ENCODE results near the gene UBAC2.

UBAC2 gene

DNA sequence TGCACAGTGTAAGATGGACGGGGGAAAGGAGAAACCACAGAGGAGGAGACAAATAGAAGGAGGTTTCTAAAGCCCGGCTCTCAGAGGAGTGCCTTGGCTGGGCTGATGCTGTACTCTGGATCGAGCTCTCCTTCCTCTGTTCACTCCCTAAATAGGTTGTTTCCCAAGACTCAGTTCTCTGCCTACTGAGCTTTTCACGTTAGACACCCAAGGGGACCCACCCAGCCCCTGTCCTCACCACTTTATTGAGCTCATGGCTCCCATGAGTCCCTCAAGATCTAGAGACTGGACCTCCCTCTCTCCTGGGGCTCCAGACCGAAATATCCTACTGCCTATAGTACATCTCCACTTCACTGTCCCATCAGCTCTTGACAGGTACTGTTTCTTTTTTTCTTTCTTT lies 144.7 kb downstream of the UBAC2 start:
- no peak for DNase-seq

DNA sequence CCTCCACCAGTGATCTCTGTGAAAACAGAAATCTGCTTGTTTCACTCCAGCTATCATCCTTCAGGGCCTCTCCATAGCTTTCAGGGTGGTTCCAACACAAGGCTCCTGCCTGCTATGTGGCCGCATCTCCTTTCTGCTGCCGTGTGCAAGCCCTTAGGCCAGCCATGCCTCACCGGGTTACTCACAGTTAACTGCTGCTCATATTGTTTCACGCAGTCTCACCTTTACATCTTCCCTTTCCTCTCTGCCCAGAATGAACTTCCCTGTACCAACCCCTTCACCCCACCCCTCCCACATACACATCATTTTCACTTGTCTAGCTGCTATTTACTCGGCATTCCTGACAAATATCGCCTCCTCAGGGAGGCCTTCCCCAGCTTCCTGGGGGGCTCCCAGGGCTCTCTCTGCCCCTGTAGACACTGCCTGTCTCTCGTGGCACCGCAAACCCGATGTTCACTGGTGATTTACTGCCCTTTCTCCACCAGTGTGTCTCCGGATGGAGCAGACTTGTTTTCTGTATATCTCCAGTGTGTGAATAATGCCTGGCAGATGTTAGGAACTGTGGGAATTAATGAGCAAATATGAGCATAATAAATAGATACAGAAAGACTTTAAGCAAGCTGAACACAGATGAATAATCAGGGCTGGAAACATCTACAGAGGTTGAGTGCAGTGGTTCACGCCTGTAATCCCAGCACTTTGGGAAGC lies 145.8 kb downstream of the UBAC2 start:
- DNase-seq = no peak

GRCh38 chr13:99347335-99347878 lies 146.8 kb downstream of the UBAC2 start:
- no peak for DNase-seq

- no peak for DNase-seq
These were observed 147.3 kb downstream of the UBAC2 start for GRCh38 chr13:99347911-99348451.

DNA sequence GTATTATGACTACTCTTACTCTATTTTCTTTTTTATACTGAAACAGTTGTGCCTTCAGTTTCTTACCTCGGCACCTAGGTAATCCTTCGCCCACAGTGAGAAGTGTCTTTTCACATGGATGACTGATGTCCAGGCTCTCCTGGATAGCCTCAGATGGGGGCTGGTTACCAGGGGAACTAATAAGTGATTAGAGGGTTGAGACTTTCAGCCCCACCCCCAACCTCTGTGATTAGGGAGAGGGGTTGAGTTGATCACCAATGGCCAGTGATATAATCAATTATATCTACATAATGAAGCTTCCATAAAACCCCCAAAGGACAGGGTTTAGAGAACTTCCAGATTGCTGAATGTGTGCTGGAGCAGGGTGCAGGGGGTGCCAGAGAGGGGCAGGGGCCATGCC lies 149.5 kb downstream of the UBAC2 start:
- no peak for DNase-seq

- no peak for DNase-seq
These were observed 151.1 kb downstream of the UBAC2 start for GRCh38 chr13:99351772-99352171.

GRCh38 chr13:99352351-99353245 lies 151.9 kb downstream of the UBAC2 start:
- DNase-seq = no peak

- DNase-seq = no peak
These were observed 152.6 kb downstream of the UBAC2 start for GRCh38 chr13:99353246-99353600.

GRCh38 chr13:99353836-99354235 lies 153.2 kb downstream of the UBAC2 start:
- DNase-seq = no peak

DNA sequence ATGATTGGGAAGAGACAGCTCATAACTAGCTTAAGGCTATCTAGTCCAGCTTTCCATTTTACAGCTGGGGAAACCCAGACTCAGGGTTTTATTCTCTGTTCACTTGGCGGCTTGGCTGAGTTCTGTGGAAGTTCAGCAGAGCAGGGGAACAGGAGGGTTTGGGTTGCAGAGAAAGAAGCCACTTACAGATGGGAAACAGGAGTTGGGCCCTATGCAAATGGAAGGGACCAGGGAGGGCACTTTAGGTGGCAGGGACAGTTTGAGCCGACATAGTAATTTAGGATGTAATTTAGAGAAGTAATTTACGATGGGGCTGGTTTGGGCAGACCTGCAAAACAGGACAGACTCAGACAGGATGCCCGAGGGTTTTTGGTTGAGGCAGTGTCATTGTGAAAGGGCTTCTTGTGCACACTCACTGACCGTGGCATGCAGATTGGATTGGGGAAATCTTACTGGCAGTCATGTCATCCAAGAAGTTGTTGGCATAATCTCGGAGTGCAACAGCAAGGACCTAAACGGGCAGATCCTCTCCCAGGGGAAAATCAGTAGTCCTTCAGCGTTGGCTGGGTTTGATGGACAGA lies 153.8 kb downstream of the UBAC2 start:
- DNase-seq = no peak

DNA sequence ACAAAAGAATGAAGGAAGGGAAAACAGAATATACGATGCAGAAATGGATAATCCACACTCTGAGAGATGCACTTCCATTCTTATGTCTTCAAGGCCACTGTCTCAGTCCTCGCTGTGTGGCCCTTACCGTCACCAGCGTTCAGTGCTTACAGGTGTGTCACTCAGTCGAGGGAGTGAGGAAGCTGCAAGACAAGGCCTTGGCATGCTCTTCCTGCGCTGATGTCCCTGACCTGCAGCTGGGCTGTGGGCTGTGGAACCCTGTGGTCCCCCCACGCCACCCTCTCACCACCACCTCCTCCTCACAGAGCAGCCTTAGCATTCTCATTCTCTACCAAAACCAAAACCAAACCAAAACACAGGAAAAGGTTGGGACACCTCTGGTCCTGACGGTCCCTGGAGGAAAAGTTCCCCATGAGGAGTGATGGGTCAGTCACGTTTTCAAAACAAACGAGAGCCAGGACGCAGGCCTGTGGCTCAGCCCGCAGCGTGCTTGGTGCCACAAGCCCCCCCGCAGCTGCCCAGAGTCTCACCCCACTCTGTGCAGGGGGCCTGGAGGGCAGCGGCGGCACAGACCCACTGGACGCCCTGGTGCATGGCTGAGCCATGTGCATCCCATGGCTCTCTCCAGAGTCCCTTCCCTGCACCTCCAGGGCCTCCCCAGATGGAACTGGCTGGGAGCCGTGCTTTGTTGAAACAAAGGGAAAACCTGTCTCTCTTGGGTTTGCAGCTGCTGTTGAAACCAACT lies 154.8 kb downstream of the UBAC2 start:
- no peak for DNase-seq

GRCh38 chr13:99356012-99356261 lies 155.3 kb downstream of the UBAC2 start:
- no peak for DNase-seq

GRCh38 chr13:99356262-99357091 lies 155.8 kb downstream of the UBAC2 start:
- DNase-seq = no peak

DNA sequence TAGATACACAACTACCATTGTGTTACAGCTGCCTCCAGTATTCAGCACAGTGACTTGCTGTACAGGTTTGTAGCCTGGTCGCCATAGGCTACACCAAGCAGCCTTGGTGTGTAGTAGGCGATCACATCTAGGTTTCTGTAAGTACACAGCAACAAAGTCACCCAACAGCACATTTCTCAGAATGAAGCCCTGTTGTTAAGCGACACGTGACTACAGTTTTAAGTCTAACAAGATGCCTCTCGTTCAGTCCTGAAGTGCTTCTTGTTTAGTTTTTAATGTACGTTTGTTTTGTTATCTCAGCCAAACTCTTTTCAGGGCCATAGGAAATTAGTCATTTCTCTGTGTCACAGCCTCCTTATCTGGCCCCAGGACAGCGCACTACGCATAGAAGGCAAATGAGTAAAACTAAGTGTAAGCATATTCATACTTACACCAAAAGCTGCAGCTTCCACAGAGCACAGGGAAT lies 156.5 kb downstream of the UBAC2 start:
- no peak for DNase-seq

- no peak for DNase-seq
These were observed 157.3 kb downstream of the UBAC2 start for GRCh38 chr13:99357941-99358340.

DNA sequence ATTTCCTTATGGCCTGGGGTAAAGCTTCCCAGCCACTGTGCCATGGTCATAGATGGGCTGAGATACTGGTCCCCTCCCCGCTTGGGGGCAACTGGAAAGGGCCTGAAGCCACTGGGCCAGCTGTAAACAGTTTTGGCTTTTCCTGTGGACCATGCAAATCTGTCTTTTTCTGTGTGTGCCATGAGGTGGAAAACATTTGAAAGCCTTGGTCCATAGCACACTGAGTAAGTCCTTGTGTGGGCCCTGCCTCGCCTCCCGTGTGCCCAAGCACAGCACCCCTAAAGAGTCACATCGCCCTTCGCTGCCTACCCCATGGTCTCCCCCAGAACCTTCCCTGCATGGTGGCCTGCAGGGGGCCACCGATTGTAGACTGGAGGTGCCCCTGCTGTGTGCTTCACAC lies 158.9 kb downstream of the UBAC2 start:
- no peak for DNase-seq

DNA sequence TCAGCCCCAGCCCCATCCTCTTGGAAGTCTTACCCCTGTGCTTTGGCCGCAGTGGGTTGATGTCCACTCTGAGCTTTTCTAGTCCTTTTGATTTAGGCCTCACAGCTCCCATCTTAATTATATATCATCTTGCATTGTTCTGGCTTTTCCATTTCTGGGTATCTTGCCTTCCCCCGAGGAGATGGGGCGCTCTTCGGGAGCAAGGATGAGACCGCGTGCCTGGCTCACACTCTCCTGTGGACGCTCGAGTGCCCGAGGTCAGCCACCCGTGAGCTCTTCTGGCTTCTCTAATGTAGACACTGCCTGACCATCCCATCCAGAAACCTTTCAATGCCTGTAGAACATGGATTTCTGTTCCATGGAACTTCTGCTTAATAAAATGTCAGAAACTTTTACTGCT lies 160.0 kb downstream of the UBAC2 start:
- DNase-seq = no peak

DNA sequence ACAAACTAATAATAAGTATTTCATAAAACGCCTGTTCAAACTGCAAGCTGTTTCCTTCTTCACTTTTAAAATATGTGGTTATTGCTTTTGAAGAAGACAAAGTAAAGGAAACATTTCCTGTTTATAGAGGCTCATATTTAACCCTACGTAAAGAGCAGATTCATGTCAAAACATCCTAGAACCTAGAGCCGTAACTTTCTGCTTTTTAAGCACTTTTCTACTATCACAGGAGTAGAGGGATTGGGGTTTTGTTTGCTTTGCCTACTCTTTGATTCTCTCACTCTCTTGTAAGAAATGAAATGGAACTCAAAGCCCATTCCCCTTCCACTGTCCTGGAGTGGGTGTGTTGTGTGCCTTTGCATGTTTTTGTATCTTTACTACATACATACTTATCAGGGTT lies 160.5 kb downstream of the UBAC2 start:
- DNase-seq = no peak

- DNase-seq = no peak
These were observed 161.7 kb downstream of the UBAC2 start for GRCh38 chr13:99362362-99362761.

DNA sequence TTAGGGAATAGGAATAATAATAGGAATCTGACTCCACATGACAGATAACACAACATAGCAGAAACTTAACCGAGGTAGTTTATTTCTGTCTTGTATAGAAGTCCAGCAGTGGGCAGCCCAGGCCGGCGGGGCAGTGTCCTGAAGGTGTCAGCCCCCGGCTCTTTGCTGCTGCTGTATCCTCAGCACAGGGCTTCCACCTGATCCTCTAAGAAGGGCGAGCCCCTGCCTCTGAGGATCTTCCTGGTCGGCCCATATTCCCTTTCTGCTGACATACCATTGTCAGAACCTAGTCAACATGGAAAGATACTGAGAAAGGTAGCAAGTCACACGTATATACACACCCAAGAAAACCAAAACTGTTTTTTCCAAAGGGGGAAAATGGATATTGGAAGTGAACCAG lies 162.7 kb downstream of the UBAC2 start:
- no peak for DNase-seq

DNA sequence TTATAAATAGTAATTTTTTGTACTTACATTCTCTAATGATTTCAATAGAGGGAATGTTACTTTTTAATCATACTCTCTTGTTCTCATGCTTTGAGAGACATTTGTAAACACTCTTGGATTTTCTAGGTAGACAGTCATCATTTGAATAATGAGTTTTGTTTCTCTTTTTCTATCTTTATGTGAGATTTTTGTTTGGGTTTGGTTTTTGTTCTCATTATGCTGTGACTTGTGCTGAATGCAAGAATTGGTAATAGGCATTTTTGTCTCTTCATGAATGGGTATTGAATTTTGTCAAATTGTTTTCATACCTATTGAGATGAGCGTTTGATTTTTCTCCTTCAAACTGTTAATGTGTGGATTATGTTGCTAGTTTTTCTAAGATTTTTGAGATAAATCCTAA lies 163.3 kb downstream of the UBAC2 start:
- DNase-seq = no peak

Data from DMS 273 treated with DMSO at 0.1 percent for 48 hours (cell line).